A549 (cell line): ENCODE results near the gene QRICH1. TPM values are rescaled to one million over a fixed set of nuclear protein-coding genes. Genes with fewer than 3 reads are reported as not detected.

Experiments
- ATAC-seq, 2 experiments: fragments of 200-7000 bp in 1 of 2; fragments of >200 bp in 1 of 2; cut with Nextera tagmentation in 1 of 2; cut with Tn5 transposase in 1 of 2; 3 replicates each; pipeline versions ENCODE4 v1.8.0 to v1.9.1; 2018 to 2020; ENCODE audit warnings: mild to moderate bottlenecking in 1 of 2, moderate library complexity in 1 of 2
- CTCF ChIA-PET: fragments of 300-600 bp; sonication (Branson Sonifier 250); formaldehyde crosslinking; extraction: SDS; loops from one replicate; lab custom pipeline; 2021; ENCODE audit warnings: antibody characterized with exemption, inconsistent platforms; lab: Yijun Ruan, JAX
- POLR2A ChIA-PET: fragments of 350-600 bp; formaldehyde crosslinking; extraction: SDS; loops from one replicate; lab custom pipeline; 2021; ENCODE audit warnings: antibody characterized with exemption, inconsistent platforms; lab: Yijun Ruan, JAX
- DNase-seq, 2 experiments: peaks; one replicate each; pipeline versions ENCODE4 v3.0.0 to v3.0.0-alpha.2; 2011 to 2016; ENCODE audit warnings: low read depth in 1 of 2, low spot score in 1 of 2
- FAIRE-seq: peaks from 2 replicates; lab custom pipeline; 2011; peaks lifted over from hg19 to GRCh38; lab: Jason Lieb, UNC
- H3K27ac ChIP-seq, 2 experiments: fragments of >200 bp; sonication (Bioruptor Twin); formaldehyde crosslinking; 3 replicates each; pipeline ENCODE4 v1.5.1; 2016 to 2017
- H3K4me1 ChIP-seq: fragments of >200 bp; sonication (Bioruptor Twin); formaldehyde crosslinking; 3 replicates; pipeline ENCODE4 v1.6.1; 2016
- H3K4me2 ChIP-seq: fragments of >200 bp; sonication (Bioruptor Twin); formaldehyde crosslinking; 3 replicates; pipeline ENCODE4 v1.6.1; 2016
- H3K4me3 ChIP-seq: fragments of >200 bp; sonication (Bioruptor Twin); formaldehyde crosslinking; 3 replicates; pipeline ENCODE4 v1.5.1; 2016
- H3K9me3 ChIP-seq: fragments of >200 bp; sonication (Bioruptor Twin); formaldehyde crosslinking; 3 replicates; pipeline ENCODE4 v1.6.1; 2016
- CBX2 ChIP-seq: fragments of 200-600 bp; sonication (generic); IDR thresholded peaks from 2 replicates; pipeline ENCODE4 v1.6.1; 2016; ENCODE audit warnings: low read depth, mild to moderate bottlenecking, borderline replicate concordance
- CEBPB ChIP-seq, 2 experiments: fragments of >200 bp in 1 of 2; sonication (Bioruptor Twin) in 1 of 2; formaldehyde crosslinking in 1 of 2; IDR thresholded peaks; 2 replicates each; pipeline ENCODE4 v1.6.1; 2012 to 2016
- CHD2 ChIP-seq: fragments of 150-350 bp; IDR thresholded peaks from 2 replicates; pipeline ENCODE4 v1.6.1; 2014; ENCODE audit warnings: low read length; ENCODE audit not compliant: partially characterized antibody
- ELK1 ChIP-seq: fragments of 150-350 bp; IDR thresholded peaks from 2 replicates; pipeline ENCODE4 v1.6.1; 2014; ENCODE audit warnings: low read depth, mild to moderate bottlenecking, low read length
- FOSL2 ChIP-seq, 2 experiments: fragments of 450-650 bp in 1 of 2; fragments of >200 bp in 1 of 2; sonication (Bioruptor Twin) in 1 of 2; formaldehyde crosslinking; IDR thresholded peaks; 2 replicates each; pipeline versions ENCODE4 v1.5.0 to v1.6.1; 2016 to 2020; ENCODE audit warnings: mild to moderate bottlenecking in 1 of 2, moderate library complexity in 1 of 2
- GATA3 ChIP-seq: IDR thresholded peaks from 2 replicates; pipeline ENCODE4 v1.6.1; 2012; ENCODE audit warnings: borderline replicate concordance
- HDAC2 ChIP-seq: fragments of 200-600 bp; sonication (generic); IDR thresholded peaks from 2 replicates; pipeline ENCODE4 v1.6.1; 2016
- HEYL ChIP-seq: fragments of 250-450 bp; sonication (Bioruptor Pico); IDR thresholded peaks from 2 replicates; pipeline ENCODE4 v1.8.0; 2021; ENCODE audit warnings: mild to moderate bottlenecking, moderate library complexity
- HOXB13 ChIP-seq: fragments of 250-450 bp; sonication (Bioruptor Pico); IDR thresholded peaks from 2 replicates; pipeline ENCODE4 v1.5.0; 2020; ENCODE audit warnings: low read depth, mild to moderate bottlenecking, moderate library complexity
- HOXB5 ChIP-seq: fragments of 250-450 bp; sonication (Bioruptor Pico); IDR thresholded peaks from 2 replicates; pipeline ENCODE4 v1.5.0; 2020; ENCODE audit warnings: mild to moderate bottlenecking, moderate library complexity
- JUN ChIP-seq, 2 experiments: fragments of >200 bp; sonication (Bioruptor Twin); formaldehyde crosslinking; IDR thresholded peaks; 2 replicates in 1 of 2; 3 replicates in 1 of 2; pipeline ENCODE4 v1.6.1; 2016 to 2017
- JUNB ChIP-seq: fragments of >200 bp; sonication (Bioruptor Twin); formaldehyde crosslinking; IDR thresholded peaks from 2 replicates; pipeline ENCODE4 v1.6.1; 2016
- KDM5A ChIP-seq: fragments of 200-600 bp; sonication (generic); IDR thresholded peaks from 2 replicates; pipeline ENCODE4 v1.6.1; 2016; ENCODE audit warnings: antibody characterized with exemption, mild to moderate bottlenecking
- MAFK ChIP-seq: fragments of 450-650 bp; IDR thresholded peaks from 2 replicates; pipeline ENCODE4 v1.6.1; 2014; ENCODE audit not compliant: partially characterized antibody
- MAZ ChIP-seq: fragments of 150-350 bp; IDR thresholded peaks from 2 replicates; pipeline ENCODE4 v1.6.1; 2014; ENCODE audit warnings: antibody characterized with exemption, low read depth, low read length, borderline replicate concordance
- PHF8 ChIP-seq: fragments of 200-600 bp; sonication (generic); IDR thresholded peaks from 2 replicates; pipeline ENCODE4 v1.6.1; 2016; ENCODE audit warnings: low read depth, mild to moderate bottlenecking, antibody characterized with exemption, moderate library complexity, borderline replicate concordance
- RARB ChIP-seq: fragments of 250-450 bp; sonication (Bioruptor Pico); IDR thresholded peaks from 2 replicates; pipeline ENCODE4 v1.8.0; 2021; ENCODE audit warnings: mild to moderate bottlenecking, moderate library complexity
- RNF2 ChIP-seq: fragments of 200-600 bp; sonication (generic); IDR thresholded peaks from 2 replicates; pipeline ENCODE4 v1.6.1; 2016; ENCODE audit warnings: low read depth, mild to moderate bottlenecking, antibody characterized with exemption, moderate library complexity, borderline replicate concordance
- SMC3 ChIP-seq: fragments of >200 bp; sonication (Bioruptor Twin); formaldehyde crosslinking; IDR thresholded peaks from 3 replicates; pipeline ENCODE4 v1.6.1; 2018; ENCODE audit warnings: inconsistent platforms
- TFCP2L1 ChIP-seq: fragments of 250-450 bp; sonication (Bioruptor Pico); IDR thresholded peaks from 2 replicates; pipeline ENCODE4 v1.5.0; 2021; ENCODE audit warnings: mild to moderate bottlenecking
- ZNF302 ChIP-seq: fragments of 250-450 bp; sonication (Bioruptor Pico); IDR thresholded peaks from 2 replicates; pipeline ENCODE4 v1.9.0; 2021; ENCODE audit warnings: inconsistent platforms, mild to moderate bottlenecking, moderate library complexity
- ZSCAN20 ChIP-seq: fragments of 250-450 bp; sonication (Bioruptor Pico); IDR thresholded peaks from 2 replicates; pipeline ENCODE4 v1.8.0; 2022; ENCODE audit warnings: mild to moderate bottlenecking, moderate library complexity
- WGBS: methylation state at CpG from one replicate; pipeline ENCODE4 v1.1.6; 2017; ENCODE audit errors: missing lambda C conversion rate; 5-methylcytosine and 5-hydroxymethylcytosine counted together
- polyA plus RNA-seq, 4 experiments: library from polyadenylated mRNA; depleted of rRNA in 3 of 4; stranded (reverse); fragments of >200 nt; fragmentation: RNase III in 1 of 4; extraction: RNeasy Plus Mini Kit Qiagen cat#74134 plus additional on column Dnase treatment in 1 of 4; gene quantifications; 2 replicates in 3 of 4; 3 replicates in 1 of 4; pipeline ENCODE4 v1.2.3, GENCODE V29; 2011 to 2017
- TF ChIP-seq, protein P1 (sequence below): fragments of >200 bp; sonication (Bioruptor Twin); formaldehyde crosslinking; IDR thresholded peaks from 3 replicates; pipeline ENCODE4 v1.6.1; 2016
- TF ChIP-seq, protein P2 (sequence below): fragments of >200 bp; sonication (Bioruptor Twin); formaldehyde crosslinking; IDR thresholded peaks from 2 replicates; pipeline ENCODE4 v1.6.1; 2016
- TF ChIP-seq, protein P3 (sequence below): IDR thresholded peaks from 2 replicates; pipeline ENCODE4 v1.6.1; 2012
- TF ChIP-seq, protein P4 (sequence below): fragments of 450-650 bp; IDR thresholded peaks from 2 replicates; pipeline ENCODE4 v1.6.1; 2014; ENCODE audit warnings: antibody characterized with exemption

QRICH1 gene
- polyA plus RNA-seq, 2 of the 4 experiments (the other 2 are of a cell fraction) = 47.9 to 53.8 TPM

- no peak for FAIRE-seq
- POLR2A ChIA-PET = no interaction called here
- H3K4me2 ChIP-seq = no peak overlapping the region
These were observed 6.3 kb upstream of the QRICH1 start for GRCh38 chr3:49100046-49100615.

GRCh38 chr3:49098910-49099630 is 5.2 kb upstream of the QRICH1 start:
- 99% methylated on average over 12 of the region's 13 CpGs for WGBS
- POLR2A ChIA-PET = no interaction called here
- Histone ChIP-seq H3K4me3 (no peak overlapping the region), H3K4me2 (no peak overlapping the region), H3K27ac (no peak overlapping the region), H3K4me1 (peaks cover 16% of the 10 kb centered on the region; the same call in 1 of the 3 replicates), H3K9me3 (no peaks in the 10 kb centered on the region)
- FAIRE-seq (no peak), DNase-seq (no peak), ATAC-seq (no peak)
- no peak for TF ChIP-seq MAZ
- TF ChIP-seq FOSL2 (IDR thresholded peaks at IDR 0.05) = no peak
- 0 out of 2 replicates have a peak, but pooled peaks have one; percentile 10 for TF ChIP-seq FOSL2 (CRISPR knock-in tag; IDR thresholded peaks at IDR 0.05)
- CTCF ChIA-PET = no interaction called here

More at GRCh38 chr3:49100046-49100615, 6.3 kb upstream of the QRICH1 start:
- Histone ChIP-seq H3K27ac (no peak overlapping the region), H3K9me3 (no peaks in the 10 kb centered on the region), H3K4me1 (peaks cover 11% of the 10 kb centered on the region; the same call in 1 of the 3 replicates), H3K4me3 (no peak overlapping the region)
- no peak for ATAC-seq
- DNase-seq = no peak
- 92% methylated on average over 8 of the region's 11 CpGs for WGBS
- CTCF ChIA-PET = interaction anchor here (0.6 to 1.6 kb wide), 3 partner anchors 11 to 180 kb away, joined by 3 to 4 read pairs (median 3); no protein-coding TSS in a partner anchor
- no peak for TF ChIP-seq RARB
- no peak for TF ChIP-seq CEBPB (IDR thresholded peaks at IDR 0.05)
- TF ChIP-seq HOXB5 (CRISPR knock-in tag) = no peak
- TF ChIP-seq JUNB = no peak
- no peak for TF ChIP-seq KDM5A
- no peak for TF ChIP-seq HDAC2
- no peak for TF ChIP-seq MAFK
- no peak for TF ChIP-seq RNF2
- no peak for TF ChIP-seq CHD2
- TF ChIP-seq ZSCAN20 = no peak
- TF ChIP-seq, protein P1, sequence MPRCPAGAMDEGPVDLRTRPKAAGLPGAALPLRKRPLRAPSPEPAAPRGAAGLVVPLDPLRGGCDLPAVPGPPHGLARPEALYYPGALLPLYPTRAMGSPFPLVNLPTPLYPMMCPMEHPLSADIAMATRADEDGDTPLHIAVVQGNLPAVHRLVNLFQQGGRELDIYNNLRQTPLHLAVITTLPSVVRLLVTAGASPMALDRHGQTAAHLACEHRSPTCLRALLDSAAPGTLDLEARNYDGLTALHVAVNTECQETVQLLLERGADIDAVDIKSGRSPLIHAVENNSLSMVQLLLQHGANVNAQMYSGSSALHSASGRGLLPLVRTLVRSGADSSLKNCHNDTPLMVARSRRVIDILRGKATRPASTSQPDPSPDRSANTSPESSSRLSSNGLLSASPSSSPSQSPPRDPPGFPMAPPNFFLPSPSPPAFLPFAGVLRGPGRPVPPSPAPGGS = no peak

DNA sequence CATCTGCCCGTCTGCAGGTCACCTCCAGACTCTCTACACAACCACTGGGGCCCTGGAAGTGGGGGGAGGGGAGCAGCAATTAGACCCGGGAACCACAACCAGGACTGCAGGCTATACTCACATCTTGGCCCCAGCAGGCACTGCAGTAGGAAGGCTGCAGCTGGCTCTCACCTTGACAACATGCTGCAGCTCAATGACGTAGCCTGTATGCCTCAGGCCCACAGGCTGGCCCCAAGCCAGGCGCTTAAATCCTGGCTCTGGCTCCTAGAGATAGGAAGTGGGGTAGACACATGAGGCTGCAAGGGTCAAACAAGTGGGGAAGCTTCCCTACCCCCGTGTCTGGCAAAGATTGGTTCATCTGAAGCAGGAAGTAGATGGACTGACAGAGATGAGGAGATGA is 4.6 kb upstream of the QRICH1 start:
- Histone ChIP-seq H3K4me2 (no peak overlapping the region), H3K9me3 (no peaks in the 10 kb centered on the region), H3K4me3 (no peak overlapping the region), H3K4me1 (peaks cover 12% of the 10 kb centered on the region; the same call in 1 of the 3 replicates), H3K27ac (no peak overlapping the region)
- no peak for ATAC-seq
- no peak for FAIRE-seq
- no peak for DNase-seq
- POLR2A ChIA-PET = no interaction called here
- CTCF ChIA-PET = no interaction called here
- WGBS = 65% methylated on average over 5 of the region's 5 CpGs
- TF ChIP-seq GATA3 (no peak), ELK1 (no peak), HDAC2 (no peak), SMC3 (no peak), PHF8 (no peak), RARB (no peak), HEYL (no peak), TFCP2L1 (CRISPR knock-in tag) (no peak), FOSL2 (IDR thresholded peaks at IDR 0.05) (no peak), FOSL2 (CRISPR knock-in tag; IDR thresholded peaks at IDR 0.05) (no peak), CBX2 (no peak), JUN (IDR thresholded peaks at IDR 0.05) (no peak), ZNF302 (CRISPR knock-in tag) (no peak), HOXB13 (CRISPR knock-in tag) (no peak)
- TF ChIP-seq, protein P2, sequence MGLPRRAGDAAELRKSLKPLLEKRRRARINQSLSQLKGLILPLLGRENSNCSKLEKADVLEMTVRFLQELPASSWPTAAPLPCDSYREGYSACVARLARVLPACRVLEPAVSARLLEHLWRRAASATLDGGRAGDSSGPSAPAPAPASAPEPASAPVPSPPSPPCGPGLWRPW = no peak
- TF ChIP-seq, protein P3, sequence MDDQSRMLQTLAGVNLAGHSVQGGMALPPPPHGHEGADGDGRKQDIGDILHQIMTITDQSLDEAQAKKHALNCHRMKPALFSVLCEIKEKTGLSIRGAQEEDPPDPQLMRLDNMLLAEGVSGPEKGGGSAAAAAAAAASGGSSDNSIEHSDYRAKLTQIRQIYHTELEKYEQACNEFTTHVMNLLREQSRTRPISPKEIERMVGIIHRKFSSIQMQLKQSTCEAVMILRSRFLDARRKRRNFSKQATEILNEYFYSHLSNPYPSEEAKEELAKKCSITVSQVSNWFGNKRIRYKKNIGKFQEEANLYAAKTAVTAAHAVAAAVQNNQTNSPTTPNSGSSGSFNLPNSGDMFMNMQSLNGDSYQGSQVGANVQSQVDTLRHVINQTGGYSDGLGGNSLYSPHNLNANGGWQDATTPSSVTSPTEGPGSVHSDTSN = no peak
- TF ChIP-seq, protein P4, sequence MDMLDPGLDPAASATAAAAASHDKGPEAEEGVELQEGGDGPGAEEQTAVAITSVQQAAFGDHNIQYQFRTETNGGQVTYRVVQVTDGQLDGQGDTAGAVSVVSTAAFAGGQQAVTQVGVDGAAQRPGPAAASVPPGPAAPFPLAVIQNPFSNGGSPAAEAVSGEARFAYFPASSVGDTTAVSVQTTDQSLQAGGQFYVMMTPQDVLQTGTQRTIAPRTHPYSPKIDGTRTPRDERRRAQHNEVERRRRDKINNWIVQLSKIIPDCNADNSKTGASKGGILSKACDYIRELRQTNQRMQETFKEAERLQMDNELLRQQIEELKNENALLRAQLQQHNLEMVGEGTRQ = no peak
